Endometrial microvascular endothelial cells (primary cell): Measurements from ENCODE around the gene GRIA4. TPM values are rescaled to one million over a fixed set of nuclear protein-coding genes. Genes with fewer than 3 reads are reported as not detected.

ENCODE experiments used
- in situ Hi-C: cut with HindIII; loops from 2 replicates; pipeline ENCODE4 v1.10.0; 2017; ENCODE audit warnings: low sequenced_read_pairs, low pct_unique_long_range_greater_than_20kb; ENCODE audit errors: inconsistent ontology term
- total RNA-seq: library from RNA; depleted of rRNA; stranded (reverse); fragments of >200 nt; gene quantifications from one replicate; pipeline ENCODE4 v1.2.3, GENCODE V29; 2015; ENCODE audit errors: inconsistent ontology term

The GRIA4 gene
- total RNA-seq, 1 donor from 2014 or later: not detected

DNA sequence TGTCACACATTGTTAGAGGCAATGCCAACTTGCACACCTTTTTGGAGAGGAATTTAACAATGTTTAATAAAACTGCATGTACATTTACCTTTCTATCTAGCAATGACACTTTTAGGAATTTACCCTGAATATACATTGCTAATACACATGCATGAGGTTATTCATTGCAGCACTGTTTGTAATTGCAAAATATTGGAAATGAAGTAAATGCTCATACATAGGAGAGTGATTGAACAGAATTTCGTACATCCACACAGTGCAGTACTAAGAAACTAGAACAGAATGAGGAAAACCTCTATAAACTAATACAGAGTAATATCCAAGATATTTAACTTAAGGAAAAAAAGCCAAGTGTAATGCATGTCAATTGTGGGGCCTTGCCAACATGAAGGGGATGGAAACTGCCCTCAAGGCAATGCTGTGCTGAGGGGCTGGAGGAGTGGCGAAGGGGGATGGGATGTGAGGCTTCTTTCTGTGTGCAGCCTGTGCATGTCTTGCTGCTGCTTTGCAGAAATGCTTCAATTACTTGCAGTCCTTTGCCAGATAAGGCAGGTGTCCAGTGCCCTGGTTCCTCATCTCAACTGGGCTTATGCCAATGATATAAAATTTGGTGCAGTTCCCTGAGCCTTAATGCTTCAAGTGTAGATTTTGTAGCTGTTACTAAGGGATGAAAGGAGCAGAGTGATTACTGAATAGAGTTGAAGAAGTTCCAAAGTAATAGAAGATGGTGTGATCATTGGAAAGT is 96.1 kb downstream of the GRIA4 start:
- in situ Hi-C loops: no loop called here

DNA sequence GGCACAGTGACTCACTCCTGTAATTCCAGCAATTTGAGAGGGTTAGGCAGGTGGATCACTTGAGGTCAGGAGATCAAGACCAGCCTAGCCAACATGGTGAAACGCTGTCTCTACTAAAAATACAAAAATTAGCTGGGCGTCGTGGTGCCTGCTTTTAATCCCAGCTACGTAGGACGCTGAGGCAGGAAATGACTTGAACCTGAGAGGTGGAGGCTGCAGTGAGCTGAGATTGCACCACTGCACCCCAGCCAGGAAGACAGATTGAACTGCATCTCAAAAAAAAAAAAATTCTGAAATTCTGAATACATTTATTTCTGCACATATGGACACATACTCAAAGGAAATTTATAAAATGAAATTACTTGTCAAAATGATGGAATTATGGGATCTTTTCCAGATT is 103.2 kb downstream of the GRIA4 start:
- in situ Hi-C loops: no loop called here

GRCh38 chr11:105713696-105714095 is 103.8 kb downstream of the GRIA4 start:
- in situ Hi-C loops: no loop called here

GRCh38 chr11:105718641-105719040 is 108.8 kb downstream of the GRIA4 start:
- in situ Hi-C loops: no loop called here

GRCh38 chr11:105719073-105719822 is 109.4 kb downstream of the GRIA4 start:
- in situ Hi-C loops: no loop called here

DNA sequence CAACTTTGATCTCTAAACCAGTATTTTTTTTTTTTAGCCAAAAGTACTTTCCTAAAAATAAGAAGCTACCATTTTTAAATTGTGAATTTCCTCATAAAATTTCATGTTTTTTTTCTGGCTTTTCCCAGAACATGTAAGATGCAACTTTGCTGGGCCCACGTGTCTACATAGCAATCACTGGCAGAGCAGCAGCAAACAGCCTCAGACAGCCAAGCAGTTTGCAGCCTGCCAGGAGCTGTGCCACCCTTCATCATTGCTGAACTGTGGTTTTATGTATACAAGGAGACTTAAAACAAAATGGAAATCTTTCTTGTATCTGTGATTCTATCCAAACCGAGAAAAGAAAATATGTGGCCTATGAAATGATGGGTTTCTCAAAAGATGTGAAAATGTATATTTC is 110.2 kb downstream of the GRIA4 start:
- in situ Hi-C loops: no loop called here

- in situ Hi-C loops: no loop called here
Measured at GRCh38 chr11:105723269-105723668, 113.4 kb downstream of the GRIA4 start.

GRCh38 chr11:105732611-105733010 is 122.7 kb downstream of the GRIA4 start:
- in situ Hi-C loops: no loop called here

DNA sequence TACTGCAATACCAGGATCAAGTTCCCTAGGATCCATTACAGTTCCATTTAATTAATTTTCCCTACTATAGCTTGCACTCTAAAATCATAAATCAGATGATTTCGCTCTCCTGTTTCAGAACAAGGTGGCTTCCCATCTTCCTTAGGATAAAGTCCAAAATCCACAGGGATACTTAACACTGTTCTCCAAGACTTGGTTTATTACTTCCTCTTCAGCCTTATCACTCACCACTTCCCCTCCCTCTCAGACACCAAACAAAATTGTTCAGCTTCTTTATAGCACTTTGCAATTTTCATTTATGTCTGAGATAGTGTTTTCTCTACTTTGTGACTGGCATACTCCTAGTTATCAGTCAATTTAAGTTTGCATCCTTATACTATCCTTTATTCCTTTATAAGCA is 124.6 kb downstream of the GRIA4 start:
- in situ Hi-C loops: no loop called here

- in situ Hi-C loops: no loop called here
Measured at GRCh38 chr11:105738251-105738650, 128.4 kb downstream of the GRIA4 start.

GRCh38 chr11:105738986-105739795 is 129.3 kb downstream of the GRIA4 start:
- in situ Hi-C loops: no loop called here

DNA sequence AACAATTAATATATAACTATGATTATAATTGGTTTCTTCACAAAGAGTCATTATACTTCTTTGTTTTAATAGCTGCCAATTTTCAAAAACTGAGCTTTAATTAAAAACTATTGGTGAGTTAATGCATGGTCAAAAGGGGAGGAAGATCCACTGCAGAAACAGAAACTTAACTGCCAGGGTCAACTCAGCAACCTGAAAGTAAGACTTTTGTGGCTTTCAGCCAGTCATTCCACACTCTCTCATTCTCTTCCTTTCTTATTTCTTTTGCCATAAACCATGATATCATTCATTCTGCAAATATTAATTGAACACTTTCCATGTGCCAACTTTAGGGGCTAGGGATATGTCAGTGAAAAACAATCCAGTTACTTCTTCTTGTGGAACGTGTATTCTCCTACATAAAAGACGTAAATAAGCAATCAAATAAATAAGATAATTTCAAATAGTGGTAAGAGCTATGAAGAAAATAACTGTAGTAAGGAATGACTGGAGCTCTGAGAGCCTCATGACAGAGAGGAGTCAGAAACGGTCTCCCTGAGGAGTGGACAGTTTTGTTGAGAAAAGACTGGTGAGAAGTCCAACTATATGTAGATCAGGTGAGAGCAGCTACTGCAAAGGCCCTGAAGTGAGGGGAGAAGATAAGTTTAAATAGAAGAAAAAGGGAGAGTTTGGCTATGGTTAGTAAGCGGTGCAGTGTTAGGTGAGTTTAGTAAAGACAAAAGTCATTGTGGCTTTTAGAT is 130.5 kb downstream of the GRIA4 start:
- in situ Hi-C loops: no loop called here

DNA sequence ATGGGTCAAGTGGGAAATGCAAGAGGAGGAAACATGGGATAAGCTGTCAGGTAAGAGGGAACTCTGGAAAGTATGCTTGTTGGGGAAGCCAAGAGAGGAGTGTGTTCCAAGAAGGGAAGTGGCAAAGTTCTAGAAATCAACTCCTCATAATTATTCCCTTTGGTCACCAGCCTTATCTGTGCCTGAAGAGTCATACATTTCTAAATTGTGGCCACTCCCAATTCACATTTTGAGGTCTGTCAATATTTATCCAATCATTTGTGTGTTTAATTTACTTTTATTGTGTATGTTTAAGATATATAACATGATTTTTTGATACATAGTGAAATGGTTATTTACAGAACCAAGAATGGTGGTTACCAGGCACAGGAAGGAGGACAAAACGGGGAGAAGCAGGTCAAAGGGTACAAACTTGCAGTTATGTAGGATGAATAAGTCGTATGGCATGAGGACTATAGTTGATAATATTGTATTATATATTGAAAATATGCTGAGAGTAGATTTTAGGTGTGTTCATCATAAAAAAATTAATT is 131.7 kb downstream of the GRIA4 start:
- in situ Hi-C loops: no loop called here

DNA sequence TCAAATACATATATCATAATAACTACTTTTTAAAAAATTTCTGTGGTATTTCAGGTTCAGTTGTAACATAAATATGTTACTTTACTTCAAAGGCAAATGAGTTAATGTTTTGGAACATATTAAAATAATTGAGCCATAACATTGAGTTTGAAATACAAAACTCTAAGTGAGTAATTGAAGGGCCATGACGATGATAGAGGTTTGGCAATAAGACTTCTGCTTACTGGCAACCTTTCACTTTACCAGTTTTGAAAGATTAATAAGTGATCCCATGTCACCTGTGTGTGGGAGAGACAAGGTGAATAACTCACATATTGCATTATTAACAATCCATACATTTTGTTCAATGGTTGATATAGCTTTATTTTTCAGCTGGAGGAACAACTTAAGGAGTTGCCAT is 144.4 kb downstream of the GRIA4 start:
- in situ Hi-C loops: no loop called here

DNA sequence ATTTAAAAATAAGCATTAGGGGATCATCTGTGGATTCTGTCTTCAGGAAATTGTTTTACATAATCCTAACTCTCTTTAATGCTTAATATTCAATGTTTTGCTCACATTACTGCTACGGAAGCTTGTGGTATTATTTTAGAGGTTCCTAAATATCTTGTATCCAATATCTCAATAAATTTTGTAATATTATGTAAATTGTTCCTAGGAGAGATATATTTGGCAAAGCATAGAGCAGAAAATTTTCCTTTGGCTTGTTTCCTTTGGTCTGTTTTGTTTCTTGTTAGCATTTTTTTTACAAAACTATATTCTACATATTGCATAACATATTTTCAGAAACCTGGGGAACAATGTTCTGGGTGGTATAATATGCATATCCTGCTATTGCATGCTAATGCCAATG is 144.8 kb downstream of the GRIA4 start:
- in situ Hi-C loops: no loop called here

GRCh38 chr11:105757107-105757506 is 147.2 kb downstream of the GRIA4 start:
- in situ Hi-C loops: no loop called here

DNA sequence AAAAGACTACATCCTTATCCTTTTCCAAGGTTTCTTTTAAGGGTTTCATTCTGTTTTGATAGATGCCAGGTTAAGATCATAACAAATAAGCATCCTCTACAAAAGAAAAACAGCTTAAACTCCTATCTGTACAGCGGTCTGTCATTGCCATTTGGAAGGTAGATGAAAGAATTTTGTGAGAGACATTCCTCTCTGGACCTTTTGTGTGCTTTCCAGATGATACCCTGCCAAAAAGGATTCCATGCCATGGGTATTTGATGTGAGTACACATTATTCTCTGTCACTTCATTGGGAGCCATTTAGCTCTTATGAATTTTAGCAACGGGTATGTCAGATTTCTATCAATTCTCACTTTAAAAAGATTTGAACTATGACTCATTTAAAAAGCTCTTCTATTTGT is 153.7 kb downstream of the GRIA4 start:
- in situ Hi-C loops: no loop called here

DNA sequence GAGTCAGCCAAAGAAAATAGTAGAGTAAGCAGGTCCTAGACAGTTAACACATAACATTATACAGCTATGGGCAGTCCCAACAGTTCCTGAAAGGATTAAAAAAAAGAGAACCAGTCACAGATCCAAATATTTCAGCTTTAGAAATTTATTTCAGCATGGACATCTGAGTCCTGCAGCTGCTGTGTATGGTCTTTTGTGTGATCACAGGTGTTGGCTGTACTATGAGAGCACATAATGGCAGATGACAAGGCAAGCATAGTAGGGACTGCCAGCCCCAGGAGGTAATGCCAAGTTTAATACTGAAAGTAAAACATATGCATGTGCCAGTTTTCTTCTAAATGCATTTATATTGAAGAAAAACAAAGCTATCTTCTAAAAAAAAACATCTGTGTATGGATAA is 158.1 kb downstream of the GRIA4 start:
- in situ Hi-C loops: no loop called here

DNA sequence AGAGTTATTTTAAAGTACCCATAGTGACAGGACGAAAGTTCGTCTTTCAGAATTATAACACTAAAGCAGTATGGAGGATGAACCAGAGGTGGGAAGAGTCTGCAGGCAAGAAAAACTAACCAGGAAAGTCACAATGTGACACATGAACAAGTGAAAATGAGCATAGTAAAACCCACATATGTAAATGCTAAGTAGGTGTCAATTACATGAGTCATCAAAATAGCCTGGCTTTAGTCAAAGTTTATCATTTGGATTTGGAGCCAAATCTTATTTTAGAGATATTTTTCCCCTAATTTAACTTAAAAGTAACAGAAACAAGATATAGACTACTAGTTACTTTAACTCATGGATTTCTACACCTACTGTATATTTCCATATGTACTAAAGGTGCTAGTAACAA is 159.8 kb downstream of the GRIA4 start:
- in situ Hi-C loops: no loop called here
